ENCODE measurements around the gene PEX14.
A peak's percentile ranks its signal among the peaks of the same experiment; 100 is the strongest.

PEX14 gene

GRCh38 chr1:10510520-10511493 is 36.1 kb downstream of the PEX14 start:
- no peak overlapping the region for H3K4me3 ChIP-seq (ENCODE audit: low read depth, low read length)
- TF ChIP-seq CTCF (IDR thresholded peaks at IDR 0.05; ENCODE audit: low read depth, low read length) = no peak
- peak; percentile 86 for DNase-seq (ENCODE audit: low read depth, low spot score)
- in situ Hi-C loops (cut with HindIII; ENCODE audit: low sequenced_read_pairs) = no loop called here

GRCh38 chr1:10511494-10511885 is 36.7 kb downstream of the PEX14 start:
- in situ Hi-C loops (cut with HindIII; ENCODE audit: low sequenced_read_pairs) = no loop called here
- no peak overlapping the region for H3K4me3 ChIP-seq (ENCODE audit: low read depth, low read length)
- no peak for DNase-seq (ENCODE audit: low read depth, low spot score)
- no peak for TF ChIP-seq CTCF (IDR thresholded peaks at IDR 0.05; ENCODE audit: low read depth, low read length)

GRCh38 chr1:10513199-10513598 is 38.4 kb downstream of the PEX14 start:
- in situ Hi-C loops (cut with HindIII; ENCODE audit: low sequenced_read_pairs) = no loop called here
- no peak for DNase-seq (ENCODE audit: low read depth, low spot score)
- H3K4me3 ChIP-seq (ENCODE audit: low read depth, low read length) = no peak overlapping the region
- TF ChIP-seq CTCF (IDR thresholded peaks at IDR 0.05; ENCODE audit: low read depth, low read length) = no peak

- peak; percentile 36 for DNase-seq (ENCODE audit: low read depth, low spot score)
- TF ChIP-seq CTCF (IDR thresholded peaks at IDR 0.05; ENCODE audit: low read depth, low read length) = peak; percentile 63
- in situ Hi-C loops (cut with HindIII; ENCODE audit: low sequenced_read_pairs) = no loop called here
Measured at GRCh38 chr1:10514490-10515235, 39.9 kb downstream of the PEX14 start.

GRCh38 chr1:10515301-10515975 is 40.7 kb downstream of the PEX14 start:
- no peak overlapping the region for H3K4me3 ChIP-seq (ENCODE audit: low read depth, low read length)
- in situ Hi-C loops (cut with HindIII; ENCODE audit: low sequenced_read_pairs) = no loop called here
- no peak for TF ChIP-seq CTCF (IDR thresholded peaks at IDR 0.05; ENCODE audit: low read depth, low read length)
- DNase-seq (ENCODE audit: low read depth, low spot score) = no peak

More at GRCh38 chr1:10514490-10515235, 39.9 kb downstream of the PEX14 start:
- H3K4me3 ChIP-seq (ENCODE audit: low read depth, low read length) = no peak overlapping the region

All from astrocyte of the spinal cord (primary cell).